ENCODE results near the gene ADAM12.

- TF ChIP-seq YY1 (IDR thresholded peaks at IDR 0.05; ENCODE audit: insufficient read depth, insufficient read length) = no peak
- TF ChIP-seq ZNF274 (IDR thresholded peaks at IDR 0.05; ENCODE audit: low read depth, low read length) = no peak
- TF ChIP-seq SUZ12 (IDR thresholded peaks at IDR 0.05; ENCODE audit: extremely low read depth, insufficient read depth, insufficient read length) = no peak
Measured at GRCh38 chr10:126157189-126157588, 231.1 kb downstream of the ADAM12 start.

All from NT2/D1 (cell line).